Anterior cingulate cortex (tissue), 58 donors: ENCODE measurements around the gene MPDZ.
"Not testable (repeated sequence)": the region's sequence is repeated elsewhere in the genome, so short reads cannot be mapped to it uniquely, and the experiment has no call there.

Experiments used
- DNase-seq, 58 donors: peaks; one replicate each; lab custom pipeline; 2025; lab: John Stamatoyannopoulos, UW

The MPDZ gene

DNA sequence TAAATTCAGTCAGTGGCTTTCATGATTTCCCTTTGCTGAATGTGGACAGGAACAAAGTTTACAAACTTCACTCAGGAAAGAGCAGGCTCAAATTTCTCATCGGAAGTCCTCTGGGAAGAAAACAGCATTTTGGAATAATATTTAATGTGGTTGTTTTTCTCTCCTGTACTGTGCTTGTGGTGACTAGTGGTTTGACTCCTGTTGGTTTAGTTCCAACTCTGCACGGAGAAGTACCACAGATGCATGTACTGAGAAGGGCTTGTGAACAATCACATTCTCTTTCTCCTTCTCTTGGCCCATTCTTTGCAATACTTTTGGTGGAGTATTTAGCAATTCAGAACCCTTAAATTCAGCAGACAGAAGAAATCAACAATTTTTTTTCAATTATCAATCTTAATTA, 13.3 kb downstream of the MPDZ start:
- DNase-seq, result no peak

- no peak for DNase-seq
Measured at GRCh38 chr9:13264788-13265187, 14.7 kb downstream of the MPDZ start.

- no peak for DNase-seq
Measured at GRCh38 chr9:13263511-13263910, 16.0 kb downstream of the MPDZ start.

GRCh38 chr9:13252852-13253251, 26.6 kb downstream of the MPDZ start:
- no peak for DNase-seq

- no peak for DNase-seq
Measured at GRCh38 chr9:13244181-13244580, 35.3 kb downstream of the MPDZ start.

DNA sequence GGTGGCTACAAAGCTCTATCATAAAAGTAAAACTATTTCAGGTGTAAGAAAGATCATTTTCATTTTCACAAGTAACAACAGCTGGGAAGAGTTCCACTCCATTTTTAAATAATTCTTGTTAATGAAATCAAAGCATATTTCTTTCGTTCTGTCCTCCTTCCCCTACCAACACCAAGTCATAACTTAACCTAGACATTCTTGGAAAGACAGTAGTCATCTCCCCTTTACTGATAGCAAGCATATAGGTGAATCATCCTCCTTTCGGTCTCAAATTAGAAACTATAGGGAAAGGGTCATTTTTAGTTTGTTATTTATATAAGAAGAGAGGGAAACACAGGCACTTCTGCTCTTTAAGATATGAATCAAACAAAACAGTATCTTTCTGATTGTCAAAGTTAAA, 38.2 kb downstream of the MPDZ start:
- DNase-seq, result no peak

- no peak for DNase-seq
Measured at GRCh38 chr9:13239660-13240059, 39.8 kb downstream of the MPDZ start.

DNA sequence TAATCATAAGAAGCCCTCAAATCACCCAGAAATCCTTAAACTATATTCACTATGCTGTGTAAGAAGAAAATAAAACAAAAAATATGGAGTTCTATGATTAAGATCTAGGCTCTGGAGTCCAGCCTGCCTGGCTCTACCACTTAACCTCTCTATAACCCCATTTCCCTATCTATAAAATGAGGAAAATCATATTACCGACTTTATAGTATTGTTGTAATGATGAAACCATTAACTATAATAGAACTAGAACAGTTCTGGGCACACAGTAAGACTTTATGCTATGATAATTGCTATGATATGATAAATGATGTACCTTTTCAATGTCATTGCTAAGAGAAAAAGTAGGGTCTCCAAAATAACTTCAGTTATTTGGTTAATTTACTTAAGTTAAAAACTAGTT, 40.3 kb downstream of the MPDZ start:
- no peak for DNase-seq

- no peak for DNase-seq
Measured at GRCh38 chr9:13234932-13235331, 44.6 kb downstream of the MPDZ start.

- DNase-seq, result no peak
Measured at GRCh38 chr9:13228431-13228830, 51.1 kb downstream of the MPDZ start.

- no peak for DNase-seq
Measured at GRCh38 chr9:13224366-13224765, 55.1 kb downstream of the MPDZ start.

GRCh38 chr9:13222733-13223132, 56.8 kb downstream of the MPDZ start:
- not testable (repeated sequence) for DNase-seq

GRCh38 chr9:13221741-13222140, 57.8 kb downstream of the MPDZ start:
- no peak for DNase-seq

DNA sequence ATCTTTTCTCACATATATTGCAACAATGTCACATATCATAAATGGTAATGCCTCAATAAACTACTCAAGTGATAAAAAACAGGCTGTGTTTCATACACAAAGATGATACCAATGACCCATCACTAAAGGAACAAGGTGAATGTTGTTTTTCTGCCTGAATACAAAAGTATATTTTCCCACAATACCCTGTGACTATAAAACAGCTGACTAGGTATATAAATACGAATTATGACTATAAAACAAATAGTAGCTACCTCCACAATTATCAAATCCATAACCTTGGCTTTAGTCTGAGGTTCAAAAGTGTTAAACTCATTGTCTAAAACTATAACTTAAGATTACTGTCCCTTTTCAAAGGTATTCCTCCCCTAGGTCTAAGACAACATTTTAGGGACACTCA, 58.7 kb downstream of the MPDZ start:
- no peak for DNase-seq

- no peak for DNase-seq
Measured at GRCh38 chr9:13215791-13216554, 63.5 kb downstream of the MPDZ start.

- no peak for DNase-seq
Measured at GRCh38 chr9:13213998-13214397, 65.5 kb downstream of the MPDZ start.

GRCh38 chr9:13213337-13213736, 66.2 kb downstream of the MPDZ start:
- no peak for DNase-seq

GRCh38 chr9:13210306-13210705, 69.2 kb downstream of the MPDZ start:
- no peak for DNase-seq

GRCh38 chr9:13209498-13209897, 70.0 kb downstream of the MPDZ start:
- DNase-seq, result no peak

GRCh38 chr9:13205824-13206223, 73.7 kb downstream of the MPDZ start:
- DNase-seq, result no peak

DNA sequence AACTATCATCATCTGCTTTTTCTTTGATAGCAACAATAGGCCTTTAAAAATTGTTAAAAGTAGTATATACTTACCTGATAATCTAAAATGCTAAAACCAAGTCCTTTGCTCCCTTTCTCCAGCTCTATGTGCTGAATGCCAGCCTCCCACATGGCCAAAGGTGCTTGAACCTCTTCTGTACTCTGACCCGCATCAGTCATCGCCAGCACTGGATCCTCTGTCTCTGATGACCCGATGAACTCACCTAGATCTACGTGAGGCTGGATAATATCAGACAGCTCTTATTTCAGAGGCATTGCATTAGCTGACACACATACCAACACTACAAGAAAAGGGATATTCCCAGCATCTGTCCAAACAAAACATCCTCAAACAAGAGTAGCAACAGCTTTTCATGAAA, 89.5 kb downstream of the MPDZ start:
- DNase-seq, result no peak

DNA sequence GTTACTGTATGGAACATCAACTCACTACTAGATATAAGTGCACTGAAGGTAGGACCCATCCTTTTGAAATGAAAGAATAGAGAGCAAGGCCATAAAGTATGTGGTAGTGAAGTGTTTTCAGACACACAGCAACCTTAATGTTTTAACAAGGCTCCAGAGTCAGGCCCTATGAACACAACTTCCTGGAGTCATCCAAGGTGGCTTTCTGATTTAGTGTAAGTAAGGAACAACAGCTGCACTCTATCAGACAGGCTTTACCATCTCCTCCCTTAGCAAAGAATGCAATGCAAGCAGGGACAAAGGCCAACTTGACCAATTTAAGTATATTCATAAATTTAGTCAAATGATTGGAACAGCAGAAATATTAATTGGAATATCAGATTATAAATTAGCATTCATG, 90.1 kb downstream of the MPDZ start:
- DNase-seq, result no peak

GRCh38 chr9:13186774-13187173, 92.7 kb downstream of the MPDZ start:
- no peak for DNase-seq
